ENCODE measurements around the gene HIVEP3. TPM values are rescaled to one million over a fixed set of nuclear protein-coding genes. Genes with fewer than 3 reads are reported as not detected.
A peak's percentile ranks its signal among the peaks of the same experiment; 100 is the strongest.

The HIVEP3 gene
- total and polyA plus RNA-seq, 4 donors: 7.0 to 14.7 (median 8.8) TPM

GRCh38 chr1:41860214-41860613 is 58.5 kb downstream of the HIVEP3 start:
- Histone ChIP-seq H3K27me3 (ENCODE audit: control insufficient read depth in 3 of 3, insufficient read depth in 3 of 3, low read length in 2 of 3) (no peaks in the 10 kb centered on the region), H3K36me3 (ENCODE audit: control insufficient read depth in 4 of 4, insufficient read depth in 4 of 4, low read length in 4 of 4) (no peaks in the 10 kb centered on the region), H3K4me1 (ENCODE audit: control insufficient read depth in 5 of 5, insufficient read depth in 5 of 5, low read length in 5 of 5) (peaks cover 0 to 14% (median 4%) of the 10 kb centered on the region in 5 donors), H3K27ac (ENCODE audit: low read depth in 1 of 2, low read length in 1 of 2) (no peak overlapping the region), H3K4me3 (no peak overlapping the region), H3K9me3 (ENCODE audit: control insufficient read depth in 4 of 4, insufficient read depth in 3 of 4, low read length in 3 of 4) (peaks cover 0 to 1% (median 0%) of the 10 kb centered on the region in 4 donors), H3K9ac (ENCODE audit: insufficient read depth in 1 of 2, low read length in 2 of 2) (no peak overlapping the region)
- no peak for DNase-seq
- TF ChIP-seq CTCF (IDR thresholded peaks at IDR 0.05; ENCODE audit: control extremely low read depth, extremely low read depth): no peak
- WGBS, 2 donors: 62 to 68% methylated on average over 1 of the region's 1 CpG
- no peak for ATAC-seq (ENCODE audit: insufficient read depth, low FRiP score)

- 49 to 76% methylated on average over 4 of the region's 4 CpGs for WGBS, 2 donors
- Histone ChIP-seq H3K4me3 (no peak overlapping the region), H3K36me3 (ENCODE audit: control insufficient read depth in 4 of 4, insufficient read depth in 4 of 4, low read length in 4 of 4) (no peaks in the 10 kb centered on the region), H3K27me3 (ENCODE audit: control insufficient read depth in 3 of 3, insufficient read depth in 3 of 3, low read length in 2 of 3) (no peaks in the 10 kb centered on the region), H3K4me1 (ENCODE audit: control insufficient read depth in 5 of 5, insufficient read depth in 5 of 5, low read length in 5 of 5) (peaks cover 0 to 14% (median 3%) of the 10 kb centered on the region in 5 donors), H3K27ac (ENCODE audit: low read depth in 1 of 2, low read length in 1 of 2) (no peak overlapping the region), H3K9me3 (ENCODE audit: control insufficient read depth in 4 of 4, insufficient read depth in 3 of 4, low read length in 3 of 4) (no peaks in the 10 kb centered on the region), H3K9ac (ENCODE audit: insufficient read depth in 1 of 2, low read length in 2 of 2) (no peak overlapping the region)
- ATAC-seq (ENCODE audit: insufficient read depth, low FRiP score) (no peak), DNase-seq (no peak)
- no peak for TF ChIP-seq CTCF (IDR thresholded peaks at IDR 0.05; ENCODE audit: control extremely low read depth, extremely low read depth)
These were observed 59.0 kb downstream of the HIVEP3 start for GRCh38 chr1:41859686-41860085.

- Histone ChIP-seq H3K36me3 (ENCODE audit: control insufficient read depth in 4 of 4, insufficient read depth in 4 of 4, low read length in 4 of 4) (no peaks in the 10 kb centered on the region), H3K27ac (ENCODE audit: low read depth in 1 of 2, low read length in 1 of 2) (no peak overlapping the region), H3K9me3 (ENCODE audit: control insufficient read depth in 4 of 4, insufficient read depth in 3 of 4, low read length in 3 of 4) (no peaks in the 10 kb centered on the region), H3K27me3 (ENCODE audit: control insufficient read depth in 3 of 3, insufficient read depth in 3 of 3, low read length in 2 of 3) (no peaks in the 10 kb centered on the region), H3K4me1 (ENCODE audit: control insufficient read depth in 5 of 5, insufficient read depth in 5 of 5, low read length in 5 of 5) (peaks cover 0 to 14% (median 7%) of the 10 kb centered on the region in 5 donors), H3K9ac (ENCODE audit: insufficient read depth in 1 of 2, low read length in 2 of 2) (no peak overlapping the region), H3K4me3 (no peak overlapping the region)
- TF ChIP-seq CTCF (IDR thresholded peaks at IDR 0.05; ENCODE audit: control extremely low read depth, extremely low read depth): no peak
- DNase-seq (no peak), ATAC-seq (ENCODE audit: insufficient read depth, low FRiP score) (peak; percentile 33)
- 71 to 85% methylated on average over 2 of the region's 2 CpGs for WGBS, 2 donors
These were observed 61.8 kb downstream of the HIVEP3 start for GRCh38 chr1:41856944-41857285.
